ENCODE results near the gene TBX4.

TBX4 gene

DNA sequence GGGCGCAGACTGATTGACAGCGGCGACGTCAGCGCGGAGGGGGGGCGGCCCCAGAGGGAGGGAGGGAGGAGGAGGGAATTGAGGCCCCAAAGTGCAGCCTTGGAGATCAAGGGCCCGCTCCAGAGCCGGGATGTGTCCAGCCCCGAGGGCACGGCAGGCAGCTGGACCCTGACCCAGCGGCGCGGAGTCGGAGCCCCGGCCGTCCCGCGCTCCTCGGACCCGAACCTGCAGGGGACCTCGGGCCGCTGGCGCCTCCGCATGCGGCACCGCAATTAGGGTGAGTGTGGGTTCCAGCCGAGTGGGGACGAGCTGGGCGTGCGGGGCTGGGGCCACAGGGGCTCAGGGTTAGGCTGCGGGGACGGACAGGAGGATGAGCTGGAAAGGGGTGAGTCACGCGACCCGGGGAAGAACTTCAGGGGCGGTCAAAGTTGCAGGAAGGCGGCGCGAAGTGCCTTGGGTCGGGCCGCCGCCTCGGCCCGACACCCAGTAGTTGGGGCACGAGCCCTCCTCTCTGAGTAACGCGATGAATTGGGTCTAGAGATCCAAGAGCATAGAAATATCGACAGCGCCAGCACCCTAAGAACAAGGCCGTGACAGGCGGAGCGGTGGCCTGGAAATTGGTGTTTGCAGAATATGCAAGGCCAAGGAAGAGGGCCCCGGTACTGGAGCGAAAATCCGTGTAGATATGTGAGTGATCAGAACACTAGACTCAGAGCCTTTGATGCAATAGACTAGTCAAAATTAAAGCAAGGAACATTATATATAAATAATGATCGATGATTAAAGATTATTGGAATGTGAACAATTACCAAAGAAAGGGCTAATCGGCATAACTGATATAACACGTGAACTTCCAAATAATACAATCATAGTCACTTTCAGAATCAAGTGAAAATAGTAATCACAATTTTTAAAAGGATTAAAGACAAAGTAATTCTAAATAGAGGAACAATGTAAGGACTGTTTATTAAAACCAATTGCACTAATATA lies at the start of gene TBX4:
TBX4 (plus strand) TSS at position 122 of the 990 bp plus-strand sequence. CDS start 4,069 bp downstream, outside the sequence.
- in situ Hi-C loops (cut with MboI; ENCODE audit: low sequenced_read_pairs): no loop called here

- in situ Hi-C loops (cut with MboI; ENCODE audit: low sequenced_read_pairs): no loop called here
These were observed 49.0 kb upstream of the TBX4 start for GRCh38 chr17:61402978-61403800.

DNA sequence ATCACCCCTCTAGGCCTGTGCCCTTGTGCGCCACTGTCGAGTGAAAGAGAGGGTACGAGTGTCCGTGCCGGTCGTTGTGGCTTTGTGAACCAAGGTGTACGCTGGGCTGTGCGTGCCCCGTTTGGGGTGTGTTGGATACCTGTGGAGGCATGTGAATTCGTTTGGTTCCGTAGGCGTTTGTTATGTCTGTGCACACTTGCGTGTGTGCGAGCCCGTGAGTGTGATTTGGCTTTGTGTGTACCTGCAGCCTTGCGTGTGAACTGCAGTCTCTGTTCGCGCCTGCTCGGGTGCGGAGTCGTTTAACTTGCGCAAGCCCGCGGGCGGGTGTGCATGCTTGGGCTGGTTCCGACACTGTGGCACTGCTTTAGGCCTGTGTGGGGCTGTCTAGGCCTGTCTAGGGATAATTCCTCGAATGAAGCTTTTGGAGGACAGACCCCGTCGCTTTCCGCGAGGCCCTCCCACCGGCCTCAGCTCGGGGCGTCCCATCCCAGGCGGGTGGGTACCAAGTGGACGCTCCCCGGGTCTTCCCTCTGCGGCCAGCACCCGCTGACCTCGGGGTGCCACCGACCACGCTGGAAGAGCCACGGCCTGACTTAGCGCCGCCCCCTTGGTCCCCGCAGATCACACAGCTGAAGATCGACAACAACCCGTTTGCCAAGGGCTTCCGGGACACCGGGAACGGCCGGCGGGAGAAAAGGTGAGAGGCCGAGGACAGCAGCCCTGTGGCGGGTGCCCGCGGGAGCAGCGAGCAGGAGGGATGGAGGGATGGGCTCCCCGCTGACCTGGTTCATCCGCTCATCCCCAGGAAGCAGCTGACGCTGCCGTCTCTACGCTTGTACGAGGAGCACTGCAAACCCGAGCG lies 48.2 kb upstream of the TBX4 start:
- in situ Hi-C loops (cut with MboI; ENCODE audit: low sequenced_read_pairs): no loop called here

DNA sequence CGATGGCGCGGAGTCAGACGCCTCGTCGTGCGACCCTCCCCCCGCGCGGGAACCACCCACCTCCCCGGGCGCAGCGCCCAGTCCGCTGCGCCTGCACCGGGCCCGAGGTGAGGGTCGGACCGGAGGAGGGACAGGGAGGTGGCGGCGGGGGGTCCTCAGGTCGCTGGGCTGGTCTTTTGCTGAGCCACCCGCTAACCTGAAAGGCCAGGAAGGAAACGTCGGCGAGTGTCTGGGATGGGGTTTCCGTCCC lies 47.6 kb upstream of the TBX4 start:
- in situ Hi-C loops (cut with MboI; ENCODE audit: low sequenced_read_pairs): no loop called here

DNA sequence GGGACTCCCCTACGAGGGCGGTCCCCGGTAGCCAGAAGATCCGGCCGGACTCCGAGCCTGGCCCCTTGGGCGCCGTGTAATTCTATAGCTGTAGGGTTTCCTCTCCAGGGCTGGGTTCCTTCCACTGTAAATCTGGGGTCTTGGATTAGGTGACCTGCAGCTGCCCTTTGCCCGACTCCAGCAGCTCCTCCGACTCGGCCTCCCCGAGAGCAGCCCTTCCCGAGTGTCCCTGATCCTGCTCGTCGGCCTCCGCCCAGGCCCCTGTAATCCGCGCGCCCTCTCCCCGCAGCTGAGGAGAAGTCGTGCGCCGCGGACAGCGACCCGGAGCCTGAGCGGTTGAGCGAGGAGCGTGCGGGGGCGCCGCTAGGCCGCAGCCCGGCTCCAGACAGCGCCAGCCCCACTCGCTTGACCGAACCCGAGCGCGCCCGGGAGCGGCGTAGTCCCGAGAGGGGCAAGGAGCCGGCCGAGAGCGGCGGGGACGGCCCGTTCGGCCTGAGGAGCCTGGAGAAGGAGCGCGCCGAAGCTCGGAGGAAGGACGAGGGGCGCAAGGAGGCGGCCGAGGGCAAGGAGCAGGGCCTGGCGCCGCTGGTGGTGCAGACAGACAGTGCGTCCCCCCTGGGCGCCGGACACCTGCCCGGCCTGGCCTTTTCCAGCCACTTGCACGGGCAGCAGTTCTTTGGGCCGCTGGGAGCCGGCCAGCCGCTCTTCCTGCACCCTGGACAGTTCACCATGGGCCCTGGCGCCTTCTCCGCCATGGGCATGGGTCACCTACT lies 47.1 kb upstream of the TBX4 start:
- in situ Hi-C loops (cut with MboI; ENCODE audit: low sequenced_read_pairs): no loop called here

DNA sequence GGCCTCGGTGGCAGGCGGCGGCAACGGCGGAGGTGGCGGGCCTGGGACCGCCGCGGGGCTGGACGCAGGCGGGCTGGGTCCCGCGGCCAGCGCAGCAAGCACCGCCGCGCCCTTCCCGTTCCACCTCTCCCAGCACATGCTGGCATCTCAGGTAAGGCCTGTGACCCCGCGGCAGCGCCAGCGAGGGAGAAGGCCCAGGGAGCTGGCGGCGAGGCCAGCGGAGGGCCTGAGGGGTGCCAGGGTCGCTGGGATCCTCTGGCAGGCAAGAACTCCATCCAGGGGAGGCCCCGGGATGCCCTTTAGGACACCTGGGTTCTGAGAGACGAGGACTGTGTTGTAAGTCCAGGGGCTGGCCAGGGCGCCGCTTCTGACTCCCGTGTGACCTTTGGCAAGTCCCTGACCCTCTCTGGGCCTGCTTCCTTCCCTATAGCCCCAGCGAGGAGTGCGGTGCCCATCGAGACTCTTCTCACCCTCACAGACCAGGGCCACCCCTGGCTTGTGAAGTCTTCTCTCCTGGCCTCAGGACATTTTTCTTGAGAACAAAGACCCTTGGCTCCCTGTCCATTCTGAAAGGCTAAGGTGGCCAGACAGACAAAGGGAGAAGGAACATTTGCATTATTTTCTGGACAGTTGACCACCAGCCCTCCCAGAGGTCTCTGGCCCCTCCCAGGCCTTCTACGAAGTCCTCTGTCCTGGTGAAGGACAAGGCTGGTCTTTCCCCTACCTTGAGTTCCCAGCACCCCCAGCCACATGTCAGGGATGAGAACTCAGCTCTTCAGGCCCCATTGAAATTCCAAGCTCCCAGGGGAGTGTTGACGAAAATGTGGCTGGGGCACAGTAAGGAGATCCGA lies 46.3 kb upstream of the TBX4 start:
- in situ Hi-C loops (cut with MboI; ENCODE audit: low sequenced_read_pairs): no loop called here

DNA sequence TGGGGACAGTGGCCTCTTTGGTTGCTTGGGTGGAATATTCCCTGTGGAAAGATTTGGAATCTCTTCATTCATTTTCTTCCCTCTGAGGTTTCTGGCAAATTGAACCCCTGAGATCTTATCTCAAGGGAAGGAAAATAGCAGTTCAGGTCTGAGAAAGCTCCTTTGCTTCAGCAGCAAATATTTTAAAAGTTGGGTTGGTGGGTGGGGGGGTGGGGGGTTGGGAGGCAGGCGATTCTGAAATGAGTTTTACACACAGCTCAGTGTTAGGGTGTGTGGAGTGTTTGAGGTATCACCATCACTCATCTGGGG lies 45.7 kb upstream of the TBX4 start:
- in situ Hi-C loops (cut with MboI; ENCODE audit: low sequenced_read_pairs): no loop called here

GRCh38 chr17:61406971-61407911 lies 45.0 kb upstream of the TBX4 start:
- in situ Hi-C loops (cut with MboI; ENCODE audit: low sequenced_read_pairs): no loop called here

DNA sequence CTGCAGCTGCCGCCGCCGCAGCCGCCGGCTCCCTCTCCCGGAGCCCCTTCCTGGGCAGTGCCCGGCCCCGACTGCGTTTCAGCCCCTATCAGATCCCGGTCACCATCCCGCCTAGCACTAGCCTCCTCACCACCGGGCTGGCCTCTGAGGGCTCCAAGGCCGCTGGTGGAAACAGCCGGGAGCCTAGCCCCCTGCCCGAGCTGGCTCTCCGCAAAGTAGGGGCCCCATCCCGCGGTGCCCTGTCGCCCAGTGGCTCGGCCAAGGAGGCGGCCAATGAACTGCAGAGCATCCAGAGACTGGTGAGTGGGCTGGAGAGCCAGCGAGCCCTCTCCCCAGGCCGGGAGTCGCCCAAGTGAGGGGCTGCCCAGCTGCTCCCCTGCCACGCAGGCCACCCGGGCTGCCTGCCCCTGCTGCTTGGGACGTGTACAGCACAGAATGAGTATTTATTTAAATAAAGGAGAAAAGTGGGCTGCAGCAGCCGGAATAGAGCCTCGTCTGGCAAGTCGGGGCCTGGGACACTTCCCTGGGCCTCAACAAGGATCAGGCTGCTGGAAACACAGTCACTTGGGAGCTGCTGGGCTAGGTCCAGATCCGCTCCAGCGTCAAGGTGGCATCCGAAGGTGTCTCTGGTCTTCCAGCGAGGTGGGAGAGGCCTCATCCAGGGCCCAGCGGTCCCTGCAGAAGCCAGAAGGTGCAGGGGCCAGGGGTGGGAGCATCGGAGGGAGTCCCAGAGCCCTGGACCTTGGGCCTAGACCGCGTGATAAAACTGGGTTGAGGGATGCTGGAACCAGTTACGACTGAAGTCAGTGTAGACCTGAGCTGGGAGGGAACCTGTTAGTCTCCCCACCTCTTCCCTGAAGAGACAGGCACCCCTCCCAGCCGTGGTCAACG lies 43.8 kb upstream of the TBX4 start:
- in situ Hi-C loops (cut with MboI; ENCODE audit: low sequenced_read_pairs): no loop called here

DNA sequence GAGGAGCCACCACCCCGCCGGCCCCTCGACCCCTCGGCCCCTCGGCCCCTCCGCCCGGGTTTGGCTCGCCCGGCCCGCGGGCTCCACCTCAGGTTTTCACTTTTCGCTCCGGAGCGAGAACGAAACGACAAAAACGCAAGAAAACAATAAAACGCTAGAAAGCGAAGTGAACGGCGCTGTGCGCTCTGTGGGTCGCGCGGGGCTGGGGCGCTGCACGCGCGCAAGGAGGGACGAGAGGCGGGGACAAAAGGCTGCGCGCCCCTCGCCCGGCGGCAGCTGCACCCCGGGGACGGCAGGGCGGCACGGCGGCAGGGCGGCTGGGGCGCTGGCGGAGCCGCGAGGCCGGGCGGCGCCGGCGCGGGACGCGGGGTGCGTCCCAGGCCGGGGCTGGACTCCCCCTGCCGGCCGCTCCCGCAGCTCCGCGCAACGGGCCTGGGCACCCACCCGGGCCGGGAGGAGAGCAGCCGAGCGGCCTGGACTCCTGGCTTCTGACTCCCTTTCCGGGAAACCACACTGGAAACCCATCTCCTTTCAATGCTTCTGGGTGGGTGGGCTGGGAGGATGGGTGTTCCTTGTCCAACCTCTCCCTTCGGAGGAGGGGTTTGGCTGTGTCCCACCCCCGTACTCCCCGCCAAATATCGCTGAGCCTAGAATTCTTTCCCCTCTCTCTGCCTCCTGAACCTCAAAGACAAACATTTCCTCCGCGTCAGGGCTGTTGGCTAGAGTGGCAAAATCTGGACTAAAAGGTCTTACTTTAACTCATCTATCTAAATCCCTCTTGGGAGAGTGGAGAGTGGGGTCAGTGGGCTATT lies 42.7 kb upstream of the TBX4 start:
- in situ Hi-C loops (cut with MboI; ENCODE audit: low sequenced_read_pairs): no loop called here

DNA sequence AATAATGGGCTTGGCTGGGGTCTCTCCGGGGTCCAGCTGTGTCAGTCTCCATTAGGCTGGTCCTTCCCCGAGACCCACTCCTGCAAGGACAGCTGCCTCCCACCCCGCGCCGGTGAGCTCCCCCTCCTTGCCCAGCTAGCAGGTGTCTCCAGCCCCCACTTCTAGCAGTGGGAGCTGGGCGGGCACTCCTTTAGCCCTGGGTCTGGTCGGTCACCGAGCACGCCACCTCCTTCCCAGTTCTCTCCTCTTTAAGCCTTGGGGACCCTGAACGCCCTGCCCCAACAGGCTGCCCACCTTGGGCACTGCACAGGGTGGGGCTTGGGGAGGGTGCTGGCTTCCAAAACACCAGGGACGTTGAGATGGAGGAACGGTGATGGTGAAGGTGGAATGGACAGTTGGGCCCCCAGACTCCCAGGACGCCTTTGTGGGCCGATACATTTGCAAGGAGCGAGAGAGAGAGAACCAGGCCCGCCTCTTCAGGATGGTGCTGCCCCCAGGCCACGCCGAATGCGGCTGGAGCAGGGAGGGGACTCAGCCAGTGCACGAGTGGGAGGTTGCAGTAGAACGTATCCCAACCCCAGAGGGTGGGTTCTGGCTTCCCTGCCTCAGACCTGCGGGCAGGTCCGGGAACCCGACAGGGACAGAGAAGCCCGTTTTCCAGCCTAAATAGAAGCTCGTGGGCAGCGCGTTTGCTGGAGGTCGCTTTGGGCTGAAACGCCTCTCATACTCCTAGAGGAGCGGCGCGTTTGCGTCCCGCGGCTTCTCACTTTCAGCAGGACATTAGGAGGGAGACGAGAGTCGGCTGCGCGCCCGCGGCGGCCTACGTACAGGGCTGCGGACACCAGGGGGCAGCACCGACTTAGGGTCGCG lies 41.8 kb upstream of the TBX4 start:
- in situ Hi-C loops (cut with MboI; ENCODE audit: low sequenced_read_pairs): no loop called here

- in situ Hi-C loops (cut with MboI; ENCODE audit: low sequenced_read_pairs): no loop called here
These were observed 41.3 kb upstream of the TBX4 start for GRCh38 chr17:61411011-61411260.

- in situ Hi-C loops (cut with MboI; ENCODE audit: low sequenced_read_pairs): no loop called here
These were observed 40.7 kb upstream of the TBX4 start for GRCh38 chr17:61411261-61412142.

GRCh38 chr17:61412143-61412859 lies 39.9 kb upstream of the TBX4 start:
- in situ Hi-C loops (cut with MboI; ENCODE audit: low sequenced_read_pairs): no loop called here

All from HL-60/S4 (cell line).